Peyer's patch (tissue), 4 donors: ENCODE measurements around the gene IPCEF1. TPM values are rescaled to one million over a fixed set of nuclear protein-coding genes. Genes with fewer than 3 reads are reported as not detected.
"Not testable (repeated sequence)": the region's sequence is repeated elsewhere in the genome, so short reads cannot be mapped to it uniquely, and the experiment has no call there.

Experiments used
- DNase-seq, 3 donors: peaks; one replicate each; pipeline ENCODE4 v3.0.0-alpha.2; 2017 to 2019
- H3K27ac ChIP-seq, 4 donors: fragments of 200-600 bp; sonication (generic); one replicate each; pipeline ENCODE4 v1.5.1; 2016 to 2019
- H3K27me3 ChIP-seq, 2 donors: fragments of 200-600 bp; sonication (generic); one replicate each; pipeline ENCODE4 v1.5.1; 2019
- H3K36me3 ChIP-seq, 3 donors: fragments of 200-600 bp; sonication (generic); one replicate each; pipeline ENCODE4 v1.5.1; 2016 to 2019
- H3K4me1 ChIP-seq, 4 donors: fragments of 200-600 bp; sonication (generic); one replicate each; pipeline ENCODE4 v1.5.1; 2016 to 2019
- H3K4me3 ChIP-seq, 4 donors: fragments of 200-600 bp; sonication (generic); 1 replicate in 3 of 4; 2 replicates in 1 of 4; pipeline ENCODE4 v1.5.1; 2016 to 2019; ENCODE audit warnings: mild to moderate bottlenecking in 1 of 4
- H3K9me3 ChIP-seq, 4 donors: fragments of 200-600 bp; sonication (generic); one replicate each; pipeline ENCODE4 v1.5.1; 2016 to 2019; ENCODE audit warnings: mild to moderate bottlenecking in 1 of 4
- POLR2A ChIP-seq, 2 donors: fragments of 450-650 bp; IDR thresholded peaks; one replicate each; pipeline ENCODE4 v1.5.1; 2017; ENCODE audit warnings: antibody characterized with exemption in 2 of 2, mild to moderate bottlenecking in 2 of 2, moderate library complexity in 2 of 2
- total RNA-seq, 4 donors: library from RNA; depleted of rRNA; stranded (reverse); fragments of >200 nt; gene quantifications; one replicate each; pipeline ENCODE4 v1.1.0, GENCODE V29; 2016
- TF ChIP-seq, protein P1 (sequence below), 6 experiments: fragments of 450-650 bp in 4 of 6; fragments of 200-600 bp in 2 of 6; sonication (generic) in 1 of 6; IDR thresholded peaks; one replicate each; pipeline ENCODE4 v1.5.1; 2017 to 2019; ENCODE audit warnings: antibody characterized with exemption in 6 of 6, mild to moderate bottlenecking in 3 of 6, moderate library complexity in 1 of 6

Gene IPCEF1
- total RNA-seq, 4 donors from 2014 or later, result 2.1 to 19.8 (median 9.4) TPM

DNA sequence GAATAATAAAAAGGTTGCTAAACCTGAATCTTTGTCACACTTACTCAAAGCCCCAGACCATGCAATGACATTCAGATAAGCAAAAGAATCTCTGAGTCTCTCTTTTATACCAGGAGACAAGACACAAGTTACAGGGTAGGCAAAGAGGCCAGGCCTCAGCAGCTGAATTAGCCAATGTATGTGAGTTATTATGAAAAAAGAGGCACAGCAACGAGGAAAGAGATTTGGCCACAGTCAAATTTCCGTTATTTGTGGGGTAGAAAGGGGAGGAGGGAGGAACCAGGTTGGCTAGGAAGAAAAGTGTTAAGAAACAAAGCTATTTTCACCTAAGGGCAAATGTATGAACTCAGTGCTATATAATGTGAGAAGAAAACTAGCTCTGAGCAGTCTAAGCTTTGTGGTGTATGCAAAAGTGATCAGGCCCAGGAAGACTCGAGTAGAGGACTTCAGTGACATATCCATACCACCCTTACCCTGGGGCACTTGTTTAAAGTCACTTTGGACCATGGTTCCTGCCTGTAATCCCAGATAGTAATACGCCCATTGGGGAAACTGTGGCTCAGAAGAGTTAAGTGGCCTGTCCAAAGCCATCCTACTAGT lies 19.1 kb downstream of the IPCEF1 start:
- Histone ChIP-seq H3K27ac (no peak overlapping the region), H3K27me3 (no peaks in the 10 kb centered on the region), H3K36me3 (no peaks in the 10 kb centered on the region), H3K4me3 (no peak overlapping the region), H3K9me3 (no peaks in the 10 kb centered on the region), H3K4me1 (no peaks in the 10 kb centered on the region)
- DNase-seq, result no peak
- TF ChIP-seq, protein P1, sequence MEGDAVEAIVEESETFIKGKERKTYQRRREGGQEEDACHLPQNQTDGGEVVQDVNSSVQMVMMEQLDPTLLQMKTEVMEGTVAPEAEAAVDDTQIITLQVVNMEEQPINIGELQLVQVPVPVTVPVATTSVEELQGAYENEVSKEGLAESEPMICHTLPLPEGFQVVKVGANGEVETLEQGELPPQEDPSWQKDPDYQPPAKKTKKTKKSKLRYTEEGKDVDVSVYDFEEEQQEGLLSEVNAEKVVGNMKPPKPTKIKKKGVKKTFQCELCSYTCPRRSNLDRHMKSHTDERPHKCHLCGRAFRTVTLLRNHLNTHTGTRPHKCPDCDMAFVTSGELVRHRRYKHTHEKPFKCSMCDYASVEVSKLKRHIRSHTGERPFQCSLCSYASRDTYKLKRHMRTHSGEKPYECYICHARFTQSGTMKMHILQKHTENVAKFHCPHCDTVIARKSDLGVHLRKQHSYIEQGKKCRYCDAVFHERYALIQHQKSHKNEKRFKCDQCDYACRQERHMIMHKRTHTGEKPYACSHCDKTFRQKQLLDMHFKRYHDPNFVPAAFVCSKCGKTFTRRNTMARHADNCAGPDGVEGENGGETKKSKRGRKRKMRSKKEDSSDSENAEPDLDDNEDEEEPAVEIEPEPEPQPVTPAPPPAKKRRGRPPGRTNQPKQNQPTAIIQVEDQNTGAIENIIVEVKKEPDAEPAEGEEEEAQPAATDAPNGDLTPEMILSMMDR (IDR thresholded peaks at IDR 0.05), result no peak
- TF ChIP-seq POLR2A (IDR thresholded peaks at IDR 0.05), result no peak

DNA sequence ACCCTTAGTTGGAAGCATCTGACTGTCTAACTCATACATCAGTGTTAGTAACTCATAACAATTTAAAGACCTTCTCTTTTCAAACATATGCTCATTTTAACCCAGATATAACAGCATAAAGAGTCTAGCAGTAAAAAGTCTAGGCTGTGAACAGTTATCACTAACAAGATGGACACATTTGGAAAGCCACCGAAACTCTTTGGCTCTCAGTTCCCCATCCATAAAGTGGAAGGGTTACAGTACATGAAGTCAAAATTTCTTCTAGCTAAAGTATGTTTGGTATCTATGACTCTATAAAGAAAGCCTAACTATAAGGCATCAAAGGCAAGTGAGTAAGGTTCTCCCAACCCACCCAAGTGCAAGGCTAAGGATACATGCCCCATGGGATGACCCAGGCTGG lies 22.5 kb downstream of the IPCEF1 start:
- DNase-seq, H3K27me3 ChIP-seq, H3K4me1 ChIP-seq, H3K27ac ChIP-seq, H3K9me3 ChIP-seq, H3K36me3 ChIP-seq, H3K4me3 ChIP-seq: not testable (repeated sequence)

DNA sequence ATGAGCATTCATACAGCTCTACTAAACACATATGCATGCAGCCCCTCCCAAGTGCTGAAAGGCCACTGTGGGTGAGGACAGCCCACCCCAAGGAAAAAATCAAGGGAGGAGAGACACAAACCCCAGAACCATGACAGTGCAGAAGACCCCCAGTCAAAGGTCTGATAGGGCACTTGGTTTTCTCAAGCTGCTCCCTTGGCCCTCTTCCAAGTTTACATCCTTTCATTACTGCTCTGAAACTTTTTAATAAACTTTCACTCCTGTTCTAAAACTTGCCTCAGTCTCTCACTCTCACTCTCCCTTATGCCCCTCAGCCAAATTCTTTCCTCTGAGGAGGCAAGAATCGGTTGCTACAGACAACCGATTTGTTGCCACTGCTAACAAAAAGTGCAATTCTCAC lies 24.9 kb downstream of the IPCEF1 start:
- no peaks in the 10 kb centered on the region for H3K27me3 ChIP-seq
- no peak overlapping the region for H3K4me3 ChIP-seq

GRCh38 chr6:154329350-154330170 lies 27.0 kb downstream of the IPCEF1 start:
- H3K4me1 ChIP-seq, result no peaks in the 10 kb centered on the region
- peak overlapping the region in 2 of 4 donors; percentile 2 to 8 for H3K4me3 ChIP-seq
- TF ChIP-seq, protein P1 (IDR thresholded peaks at IDR 0.05), result no peak
- no peak for TF ChIP-seq POLR2A (IDR thresholded peaks at IDR 0.05)
- DNase-seq, result no peak
- no peaks in the 10 kb centered on the region for H3K27me3 ChIP-seq
- peak overlapping the region in 1 of 4 donors; percentile 35 for H3K27ac ChIP-seq
- H3K9me3 ChIP-seq, result peaks cover 0 to 2% (median 0%) of the 10 kb centered on the region in 4 donors
- no peaks in the 10 kb centered on the region for H3K36me3 ChIP-seq

More for the DNA sequence above, 24.9 kb downstream of the IPCEF1 start:
- TF ChIP-seq, protein P1 (IDR thresholded peaks at IDR 0.05), result no peak
- no peak for TF ChIP-seq POLR2A (IDR thresholded peaks at IDR 0.05)
- H3K9me3 ChIP-seq, result peaks cover 0 to 2% (median 0%) of the 10 kb centered on the region in 4 donors
- no peak for DNase-seq
- no peaks in the 10 kb centered on the region for H3K4me1 ChIP-seq
- no peaks in the 10 kb centered on the region for H3K36me3 ChIP-seq
- H3K27ac ChIP-seq, result no peak overlapping the region

- not testable (repeated sequence) for H3K36me3 ChIP-seq, H3K4me3 ChIP-seq, DNase-seq, H3K9me3 ChIP-seq, H3K4me1 ChIP-seq, H3K27ac ChIP-seq, H3K27me3 ChIP-seq
Observed at GRCh38 chr6:154327313-154327712, 29.3 kb downstream of the IPCEF1 start.

- Histone ChIP-seq H3K36me3 (no peaks in the 10 kb centered on the region), H3K9me3 (no peaks in the 10 kb centered on the region), H3K4me1 (no peaks in the 10 kb centered on the region), H3K27ac (no peak overlapping the region), H3K27me3 (no peaks in the 10 kb centered on the region), H3K4me3 (no peak overlapping the region)
- no peak for DNase-seq
- TF ChIP-seq, protein P1 (IDR thresholded peaks at IDR 0.05), result no peak
Observed at GRCh38 chr6:154325142-154325541, 31.5 kb downstream of the IPCEF1 start.
